ENCODE data around the gene LDB1. TPM values are rescaled to one million over a fixed set of nuclear protein-coding genes. Genes with fewer than 3 reads are reported as not detected.

LDB1 gene
- total RNA-seq = 100 to 1,000 TPM; 115 to 117 TPM

- DNase-seq = peak; percentile 80
- peak; percentile 53 for ATAC-seq (ENCODE audit: low read depth)
- H3K4me1 Mint-ChIP-seq = peaks cover 41% of the 10 kb centered on the region
- H3K4me3 Mint-ChIP-seq = peak within 1 kb of the TSS; percentile 91
- POLR2A ChIA-PET = interaction anchor here (0.6 to 3.9 kb wide), 2 partner anchors 11 to 48 kb away, joined by 4 to 23 read pairs; partner anchors contain the start of gene PPRC1
- H3K27me3 Mint-ChIP-seq = no peaks in the 10 kb centered on the region
- peaks cover 2% of the 10 kb centered on the region for H3K36me3 Mint-ChIP-seq
- H3K27ac Mint-ChIP-seq = peak within 1 kb of the TSS; percentile 94
- no peaks in the 10 kb centered on the region for H3K9me3 Mint-ChIP-seq
Observed at GRCh38 chr10:102120142-102120990, at the start of gene LDB1. LDB1 (minus strand) TSS chr10:102120368; CDS start chr10:102120110, 258 bp downstream.

GRCh38 chr10:102167861-102168260 is 47.7 kb upstream of the LDB1 start:
- H3K27me3 Mint-ChIP-seq = no peaks in the 10 kb centered on the region
- H3K4me3 Mint-ChIP-seq = no peak overlapping the region
- H3K4me1 Mint-ChIP-seq = peaks cover 6% of the 10 kb centered on the region
- no peaks in the 10 kb centered on the region for H3K36me3 Mint-ChIP-seq
- no peak for ATAC-seq (ENCODE audit: low read depth)
- POLR2A ChIA-PET = no interaction called here
- H3K9me3 Mint-ChIP-seq = no peaks in the 10 kb centered on the region
- DNase-seq = no peak
- no peak overlapping the region for H3K27ac Mint-ChIP-seq

- POLR2A ChIA-PET = no interaction called here
- no peak overlapping the region for H3K27ac Mint-ChIP-seq
- H3K4me1 Mint-ChIP-seq = peaks cover 4% of the 10 kb centered on the region
- ATAC-seq (ENCODE audit: low read depth) (no peak), DNase-seq (no peak)
- H3K4me3 Mint-ChIP-seq = no peak overlapping the region
- no peaks in the 10 kb centered on the region for H3K27me3 Mint-ChIP-seq
- H3K9me3 Mint-ChIP-seq = no peaks in the 10 kb centered on the region
- H3K36me3 Mint-ChIP-seq = peaks cover 16% of the 10 kb centered on the region
Observed at GRCh38 chr10:102163342-102163989, 43.3 kb upstream of the LDB1 start.

- ATAC-seq (ENCODE audit: low read depth) (no peak), DNase-seq (no peak)
- peaks cover 12% of the 10 kb centered on the region for H3K4me1 Mint-ChIP-seq
- no peak overlapping the region for H3K4me3 Mint-ChIP-seq
- no peaks in the 10 kb centered on the region for H3K9me3 Mint-ChIP-seq
- H3K27ac Mint-ChIP-seq = no peak overlapping the region
- no peaks in the 10 kb centered on the region for H3K27me3 Mint-ChIP-seq
- peaks cover 25% of the 10 kb centered on the region for H3K36me3 Mint-ChIP-seq
- POLR2A ChIA-PET = no interaction called here
Observed at GRCh38 chr10:102159831-102160230, 39.7 kb upstream of the LDB1 start.

GRCh38 chr10:102159051-102159597 is 39.0 kb upstream of the LDB1 start:
- Mint-ChIP-seq H3K9me3 (no peaks in the 10 kb centered on the region), H3K27ac (peak overlapping the region; percentile 34), H3K4me1 (peaks cover 17% of the 10 kb centered on the region), H3K27me3 (no peaks in the 10 kb centered on the region), H3K36me3 (peaks cover 28% of the 10 kb centered on the region), H3K4me3 (no peak overlapping the region)
- no peak for ATAC-seq (ENCODE audit: low read depth)
- POLR2A ChIA-PET = interaction anchor here (0.7 kb wide), 1 partner anchor 204 kb away, joined by 7 read pairs; no protein-coding TSS in a partner anchor
- DNase-seq = no peak

- ATAC-seq (ENCODE audit: low read depth) (no peak), DNase-seq (no peak)
- no peaks in the 10 kb centered on the region for H3K9me3 Mint-ChIP-seq
- no peaks in the 10 kb centered on the region for H3K27me3 Mint-ChIP-seq
- peaks cover 32% of the 10 kb centered on the region for H3K36me3 Mint-ChIP-seq
- POLR2A ChIA-PET = interaction anchor here (1.1 kb wide), 1 partner anchor 339 kb away, joined by 4 read pairs; the partner anchor contains the start of gene OGA
- peaks cover 24% of the 10 kb centered on the region for H3K4me1 Mint-ChIP-seq
- H3K4me3 Mint-ChIP-seq = no peak overlapping the region
- H3K27ac Mint-ChIP-seq = peak overlapping the region; percentile 41
Observed at GRCh38 chr10:102157224-102157623, 37.1 kb upstream of the LDB1 start.

- H3K9me3 Mint-ChIP-seq = no peaks in the 10 kb centered on the region
- peaks cover 35% of the 10 kb centered on the region for H3K36me3 Mint-ChIP-seq
- POLR2A ChIA-PET = no interaction called here
- no peak for ATAC-seq (ENCODE audit: low read depth)
- peak overlapping the region; percentile 42 for H3K4me3 Mint-ChIP-seq
- no peaks in the 10 kb centered on the region for H3K27me3 Mint-ChIP-seq
- peak overlapping the region; percentile 61 for H3K27ac Mint-ChIP-seq
- no peak for DNase-seq
- peaks cover 36% of the 10 kb centered on the region for H3K4me1 Mint-ChIP-seq
Observed at GRCh38 chr10:102154466-102155116, 34.4 kb upstream of the LDB1 start.

GRCh38 chr10:102153093-102153620 is 33.0 kb upstream of the LDB1 start:
- H3K4me1 Mint-ChIP-seq = peaks cover 33% of the 10 kb centered on the region
- no peaks in the 10 kb centered on the region for H3K27me3 Mint-ChIP-seq
- H3K36me3 Mint-ChIP-seq = peaks cover 38% of the 10 kb centered on the region
- H3K9me3 Mint-ChIP-seq = no peaks in the 10 kb centered on the region
- no peak for DNase-seq
- peak overlapping the region; percentile 86 for H3K27ac Mint-ChIP-seq
- peak overlapping the region; percentile 88 for H3K4me3 Mint-ChIP-seq
- no peak for ATAC-seq (ENCODE audit: low read depth)
- POLR2A ChIA-PET = interaction anchor here (0.6 kb wide), 1 partner anchor 90 kb away, joined by 3 read pairs; no protein-coding TSS in a partner anchor

GRCh38 chr10:102152545-102152890 is 32.4 kb upstream of the LDB1 start:
- no peaks in the 10 kb centered on the region for H3K9me3 Mint-ChIP-seq
- peaks cover 40% of the 10 kb centered on the region for H3K36me3 Mint-ChIP-seq
- POLR2A ChIA-PET = interaction anchor here (0.6 to 2.9 kb wide), 11 partner anchors 13 to 334 kb away, joined by 3 to 13 read pairs (median 6); partner anchors contain the start of gene OGA

GRCh38 chr10:102151774-102152544 is 31.8 kb upstream of the LDB1 start, which contains the start of gene NOLC1:
NOLC1 (plus strand) TSS chr10:102152389; CDS start chr10:102152411, 22 bp downstream.
- H3K36me3 Mint-ChIP-seq = peaks cover 41% of the 10 kb centered on the region
- peaks cover 26% of the 10 kb centered on the region for H3K4me1 Mint-ChIP-seq
- peak; percentile 97 for ATAC-seq (ENCODE audit: low read depth)
- H3K9me3 Mint-ChIP-seq = no peaks in the 10 kb centered on the region
- peak within 1 kb of the TSS; percentile 86 for H3K27ac Mint-ChIP-seq
- H3K27me3 Mint-ChIP-seq = no peaks in the 10 kb centered on the region
- peak; percentile 99 for DNase-seq
- H3K4me3 Mint-ChIP-seq = peak within 1 kb of the TSS; percentile 88
- POLR2A ChIA-PET = interaction anchor here (0.6 to 2.9 kb wide), 12 partner anchors 13 to 361 kb away, joined by 3 to 13 read pairs (median 6); partner anchors contain the start of gene OGA

More at GRCh38 chr10:102152545-102152890, 32.4 kb upstream of the LDB1 start:
- ATAC-seq (ENCODE audit: low read depth) (peak; percentile 20), DNase-seq (no peak)
- Mint-ChIP-seq H3K27me3 (no peaks in the 10 kb centered on the region), H3K4me3 (peak overlapping the region; percentile 88), H3K27ac (peak overlapping the region; percentile 86), H3K4me1 (peaks cover 30% of the 10 kb centered on the region)

GRCh38 chr10:102150970-102151773 is 31.0 kb upstream of the LDB1 start:
- ATAC-seq (ENCODE audit: low read depth) (no peak), DNase-seq (no peak)
- Mint-ChIP-seq H3K27ac (peak overlapping the region; percentile 86), H3K27me3 (no peaks in the 10 kb centered on the region), H3K9me3 (no peaks in the 10 kb centered on the region), H3K4me1 (peaks cover 26% of the 10 kb centered on the region), H3K36me3 (peaks cover 42% of the 10 kb centered on the region), H3K4me3 (peak overlapping the region; percentile 88)
- POLR2A ChIA-PET = interaction anchor here (0.5 to 2.9 kb wide), 12 partner anchors 10 to 362 kb away, joined by 3 to 13 read pairs (median 5); partner anchors contain the start of gene OGA

Data from activated naive CD8-positive, alpha-beta T cell treated with anti-CD3 and anti-CD28 coated beads, Interleukin-2, amount 10 ng/mL, durations not matched to agents 7 days and 5 days (primary cell).